HEK293T (cell line): ENCODE measurements around the gene FKBP2.

Source experiments
- CTCF ChIA-PET: fragments of 350-600 bp; formaldehyde crosslinking; extraction: SDS; loops from one replicate; lab custom pipeline; 2021; ENCODE audit warnings: antibody characterized with exemption, inconsistent platforms; lab: Yijun Ruan, JAX
- POLR2A ChIA-PET: fragments of 350-600 bp; formaldehyde crosslinking; extraction: SDS; loops from one replicate; lab custom pipeline; 2020; ENCODE audit warnings: antibody characterized with exemption, inconsistent platforms; lab: Yijun Ruan, JAX
- DNase-seq: peaks from one replicate; pipeline ENCODE4 v3.0.0; 2012; ENCODE audit warnings: mixed read lengths; ENCODE audit errors: extremely low spot score
- ARNT ChIP-seq: fragments of 450-650 bp; IDR thresholded peaks from 2 replicates; pipeline ENCODE4 v1.6.1; 2017; ENCODE audit warnings: mild to moderate bottlenecking
- BHLHE40 ChIP-seq: fragments of 450-650 bp; IDR thresholded peaks from 2 replicates; pipeline ENCODE4 v1.6.1; 2016; ENCODE audit warnings: mild to moderate bottlenecking, moderate library complexity, borderline replicate concordance
- CTBP1 ChIP-seq: fragments of 450-650 bp; IDR thresholded peaks from 2 replicates; pipeline ENCODE4 v1.6.1; 2016; ENCODE audit warnings: borderline replicate concordance
- ELF4 ChIP-seq: fragments of 450-650 bp; IDR thresholded peaks from 2 replicates; pipeline ENCODE4 v1.6.1; 2017; ENCODE audit warnings: antibody characterized with exemption
- FOXA1 ChIP-seq: fragments of 450-650 bp; IDR thresholded peaks from 2 replicates; pipeline ENCODE4 v1.6.1; 2016; ENCODE audit warnings: mild to moderate bottlenecking
- FOXK2 ChIP-seq: fragments of 450-650 bp; IDR thresholded peaks from 2 replicates; pipeline ENCODE4 v1.6.1; 2016; ENCODE audit warnings: mild to moderate bottlenecking
- FOXM1 ChIP-seq: fragments of 450-650 bp; IDR thresholded peaks from 2 replicates; pipeline ENCODE4 v1.6.1; 2017; ENCODE audit warnings: mild to moderate bottlenecking, borderline replicate concordance
- HDGF ChIP-seq: fragments of 450-650 bp; IDR thresholded peaks from 2 replicates; pipeline ENCODE4 v1.6.1; 2017; ENCODE audit warnings: antibody characterized with exemption, borderline replicate concordance
- L3MBTL2 ChIP-seq: fragments of 450-650 bp; conservative IDR thresholded peaks from 2 replicates; pipeline ENCODE4 v1.6.1; 2016; ENCODE audit warnings: mild to moderate bottlenecking
- LEF1 ChIP-seq: fragments of 450-650 bp; IDR thresholded peaks from 2 replicates; pipeline ENCODE4 v1.6.1; 2017; ENCODE audit warnings: mild to moderate bottlenecking, borderline replicate concordance
- NFRKB ChIP-seq: fragments of 450-650 bp; IDR thresholded peaks from 2 replicates; pipeline ENCODE4 v1.6.1; 2016; ENCODE audit warnings: mild to moderate bottlenecking, moderate library complexity
- SP1 ChIP-seq: fragments of 450-650 bp; IDR thresholded peaks from 2 replicates; pipeline ENCODE4 v1.6.1; 2017
- SUZ12 ChIP-seq: fragments of 450-650 bp; IDR thresholded peaks from 2 replicates; pipeline ENCODE4 v1.6.1; 2016; ENCODE audit warnings: mild to moderate bottlenecking
- TARDBP ChIP-seq: fragments of 450-650 bp; IDR thresholded peaks from 2 replicates; pipeline ENCODE4 v1.6.1; 2016
- ZNF384 ChIP-seq: fragments of 450-650 bp; IDR thresholded peaks from 2 replicates; pipeline ENCODE4 v1.6.1; 2016
- TF ChIP-seq, protein P1 (sequence below): fragments of 450-650 bp; IDR thresholded peaks from 2 replicates; pipeline ENCODE4 v1.6.1; 2016

Gene FKBP2

DNA sequence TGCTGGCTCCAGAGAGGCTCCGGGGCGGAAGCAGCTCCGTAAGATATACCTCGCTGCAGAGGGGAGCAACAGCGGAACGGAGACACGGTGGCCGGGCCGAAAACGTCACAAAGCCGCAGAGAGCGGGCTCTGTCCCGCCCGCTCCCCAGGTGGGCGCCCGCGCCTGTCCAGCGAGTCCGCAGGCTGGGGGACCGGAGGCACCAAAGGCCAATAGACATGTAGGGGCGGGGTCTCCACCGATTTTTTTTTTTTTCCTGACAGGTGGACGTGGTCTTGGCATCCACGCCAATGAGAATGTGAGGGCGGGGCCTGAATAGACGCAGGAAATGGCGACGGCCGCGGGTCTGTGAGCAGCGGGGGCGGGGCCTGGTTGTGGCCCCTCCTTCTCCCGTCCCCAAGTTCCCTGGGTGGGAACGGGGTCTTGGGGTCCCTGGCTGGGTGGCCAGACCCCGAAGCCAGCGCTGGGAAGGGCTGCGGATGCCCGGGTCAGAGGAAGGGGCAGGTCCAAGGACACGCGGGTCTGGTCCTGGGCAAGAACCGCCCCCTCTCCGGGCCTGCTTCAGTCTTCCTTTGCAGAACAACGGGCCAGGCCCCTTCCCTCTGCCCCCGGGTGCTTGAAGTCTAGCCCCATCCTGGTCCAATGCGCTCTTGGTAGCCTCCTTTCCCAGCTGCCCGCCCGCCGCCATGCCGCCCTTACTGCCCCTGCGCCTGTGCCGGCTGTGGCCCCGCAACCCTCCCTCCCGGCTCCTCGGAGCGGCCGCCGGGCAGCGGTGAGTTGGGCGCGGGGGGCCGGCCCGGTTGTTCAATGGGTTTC, 10.5 kb upstream of the FKBP2 start, which contains the start of gene DNAJC4:
TSS of gene DNAJC4 (plus strand) at position 378 of the 814 bp plus-strand sequence. CDS start at position 685, 307 bp downstream.
- TF ChIP-seq ARNT = no peak
- TF ChIP-seq L3MBTL2 = no peak
- no peak for TF ChIP-seq SUZ12
- no peak for TF ChIP-seq NFRKB
- TF ChIP-seq FOXA1 = no peak
- TF ChIP-seq BHLHE40 = no peak
- TF ChIP-seq, protein P1, sequence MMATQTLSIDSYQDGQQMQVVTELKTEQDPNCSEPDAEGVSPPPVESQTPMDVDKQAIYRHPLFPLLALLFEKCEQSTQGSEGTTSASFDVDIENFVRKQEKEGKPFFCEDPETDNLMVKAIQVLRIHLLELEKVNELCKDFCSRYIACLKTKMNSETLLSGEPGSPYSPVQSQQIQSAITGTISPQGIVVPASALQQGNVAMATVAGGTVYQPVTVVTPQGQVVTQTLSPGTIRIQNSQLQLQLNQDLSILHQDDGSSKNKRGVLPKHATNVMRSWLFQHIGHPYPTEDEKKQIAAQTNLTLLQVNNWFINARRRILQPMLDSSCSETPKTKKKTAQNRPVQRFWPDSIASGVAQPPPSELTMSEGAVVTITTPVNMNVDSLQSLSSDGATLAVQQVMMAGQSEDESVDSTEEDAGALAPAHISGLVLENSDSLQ = peak; percentile 83
- no peak for TF ChIP-seq FOXK2
- TF ChIP-seq SP1 = no peak
- TF ChIP-seq TARDBP = no peak
- TF ChIP-seq FOXM1 = no peak
- peak; percentile 96 for TF ChIP-seq ZNF384
- no peak for TF ChIP-seq HDGF
- DNase-seq = peak; percentile 79
- ChIA-PET CTCF (no interaction called here), POLR2A (interaction anchor here (0.7 to 5.3 kb wide), 5 partner anchors 14 to 49 kb away, joined by 3 to 59 read pairs (median 3); partner anchors contain the start of genes FKBP2 and PPP1R14B)

DNA sequence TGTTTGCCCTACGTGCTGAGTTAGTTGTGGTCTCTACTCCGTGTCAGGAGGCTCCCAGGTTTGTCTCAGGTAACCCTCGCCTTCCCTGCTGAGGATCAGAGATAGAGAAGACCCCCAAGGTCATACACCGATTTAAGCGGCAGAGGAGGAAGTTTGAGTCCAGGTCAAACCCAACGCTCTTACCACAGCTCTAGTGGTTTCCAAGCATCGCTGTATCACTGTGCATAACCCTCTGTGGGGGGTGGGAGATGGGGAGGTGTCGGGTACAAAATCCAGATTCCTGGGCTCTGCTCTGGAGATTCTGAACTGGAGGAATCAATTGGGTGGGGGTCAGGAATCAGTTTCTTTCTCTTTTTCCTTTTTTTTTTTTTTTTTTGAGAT, 9.9 kb upstream of the FKBP2 start:
- POLR2A ChIA-PET = interaction anchor here (0.7 to 5.3 kb wide), 5 partner anchors 14 to 49 kb away, joined by 3 to 59 read pairs (median 3); partner anchors contain the start of genes FKBP2 and PPP1R14B
- no peak for TF ChIP-seq HDGF
- no peak for TF ChIP-seq NFRKB
- TF ChIP-seq LEF1 = no peak
- no peak for TF ChIP-seq ZNF384
- TF ChIP-seq, protein P1 = no peak
- no peak for TF ChIP-seq CTBP1
- TF ChIP-seq FOXA1 = no peak
- TF ChIP-seq FOXK2 = no peak
- TF ChIP-seq SUZ12 = no peak
- no peak for TF ChIP-seq FOXM1
- no peak for TF ChIP-seq ELF4
- TF ChIP-seq SP1 = no peak
- CTCF ChIA-PET = no interaction called here
- DNase-seq = no peak

DNA sequence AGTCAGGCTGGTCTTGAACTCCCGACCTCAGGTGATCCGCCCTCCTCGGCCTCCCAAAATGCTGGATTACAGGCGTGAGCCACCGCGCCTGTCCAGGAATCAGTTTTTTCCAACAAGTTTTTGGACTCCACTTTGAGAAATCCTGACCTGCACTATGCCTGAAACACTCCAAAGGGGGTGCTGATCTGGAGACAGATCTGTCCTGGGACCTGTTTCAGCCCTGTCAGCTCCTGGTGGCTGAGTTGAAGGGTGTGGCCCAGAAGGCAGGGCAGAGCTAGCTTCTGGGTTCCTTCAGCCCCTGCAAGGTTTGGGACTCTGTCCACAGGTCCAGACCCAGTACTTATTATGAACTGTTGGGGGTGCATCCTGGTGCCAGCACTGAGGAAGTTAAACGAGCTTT, 9.3 kb upstream of the FKBP2 start:
- DNase-seq = no peak
- no peak for TF ChIP-seq L3MBTL2
- no peak for TF ChIP-seq SUZ12
- TF ChIP-seq CTBP1 = no peak
- no peak for TF ChIP-seq ARNT
- TF ChIP-seq FOXA1 = no peak
- TF ChIP-seq HDGF = no peak
- TF ChIP-seq TARDBP = no peak
- no peak for TF ChIP-seq BHLHE40
- TF ChIP-seq, protein P1 = no peak
- no peak for TF ChIP-seq ELF4
- TF ChIP-seq NFRKB = no peak
- ChIA-PET CTCF (no interaction called here), POLR2A (interaction anchor here (1.0 to 5.3 kb wide), 3 partner anchors 13 to 176 kb away, joined by 3 to 59 read pairs (median 3); partner anchors contain the start of genes FKBP2 and PPP1R14B)

DNA sequence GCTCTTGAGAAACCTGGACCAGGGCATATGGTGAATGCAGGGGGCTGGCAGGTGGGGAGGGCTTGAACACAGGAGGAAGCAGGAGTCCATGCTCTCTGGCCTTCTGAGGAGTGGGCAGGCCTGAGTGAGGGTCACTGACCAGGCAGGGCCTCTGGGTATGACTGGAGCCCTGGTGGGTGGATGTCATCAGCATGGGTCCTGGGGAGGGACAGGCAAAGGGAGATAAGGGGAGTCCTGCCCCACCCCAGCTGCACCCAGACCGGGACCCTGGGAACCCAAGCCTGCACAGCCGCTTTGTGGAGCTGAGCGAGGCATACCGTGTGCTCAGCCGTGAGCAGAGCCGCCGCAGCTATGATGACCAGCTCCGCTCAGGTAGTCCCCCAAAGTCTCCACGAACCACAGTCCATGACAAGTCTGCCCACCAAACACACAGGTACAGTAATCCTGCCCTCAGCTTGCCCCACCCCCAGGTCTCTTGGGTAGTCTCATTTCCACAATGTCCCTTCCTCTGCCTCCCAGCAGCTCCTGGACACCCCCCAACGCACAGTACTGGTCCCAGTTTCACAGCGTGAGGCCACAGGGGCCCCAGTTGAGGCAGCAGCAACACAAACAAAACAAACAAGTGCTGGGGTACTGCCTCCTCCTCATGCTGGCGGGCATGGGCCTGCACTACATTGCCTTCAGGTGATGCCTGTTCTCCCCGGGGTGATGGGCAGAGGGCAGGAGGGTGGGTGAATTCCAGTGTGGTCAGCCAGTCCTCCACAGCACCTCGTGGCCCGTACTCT, 8.5 kb upstream of the FKBP2 start:
- no peak for TF ChIP-seq SP1
- no peak for TF ChIP-seq L3MBTL2
- no peak for DNase-seq
- ChIA-PET POLR2A (interaction anchor here (1.0 to 5.3 kb wide), 2 partner anchors 12 to 175 kb away, joined by 3 to 59 read pairs; partner anchors contain the start of genes FKBP2 and PPP1R14B), CTCF (no interaction called here)

DNA sequence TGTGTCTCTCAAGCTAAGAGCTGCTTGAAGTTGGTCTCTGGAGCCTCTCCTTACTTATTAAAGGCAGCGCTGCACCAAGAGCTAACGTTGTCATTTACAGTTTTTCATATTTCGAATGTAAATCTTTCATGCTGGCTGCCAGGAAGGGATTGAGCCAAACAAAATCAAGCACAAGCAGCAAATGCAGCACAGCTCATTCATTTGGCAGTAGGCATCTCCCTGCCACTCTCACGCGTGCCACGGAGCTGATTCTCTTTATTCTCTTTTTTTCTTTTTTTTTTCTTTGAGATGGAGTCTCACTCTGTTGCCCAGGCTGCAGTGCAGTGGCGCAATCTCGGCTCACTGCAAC, 8.0 kb upstream of the FKBP2 start:
- ChIA-PET CTCF (no interaction called here), POLR2A (interaction anchor here (5.3 kb wide), 1 partner anchor 12 kb away, joined by 59 read pairs; the partner anchor contains the start of genes FKBP2 and PPP1R14B)
- no peak for TF ChIP-seq FOXA1
- DNase-seq = no peak

DNA sequence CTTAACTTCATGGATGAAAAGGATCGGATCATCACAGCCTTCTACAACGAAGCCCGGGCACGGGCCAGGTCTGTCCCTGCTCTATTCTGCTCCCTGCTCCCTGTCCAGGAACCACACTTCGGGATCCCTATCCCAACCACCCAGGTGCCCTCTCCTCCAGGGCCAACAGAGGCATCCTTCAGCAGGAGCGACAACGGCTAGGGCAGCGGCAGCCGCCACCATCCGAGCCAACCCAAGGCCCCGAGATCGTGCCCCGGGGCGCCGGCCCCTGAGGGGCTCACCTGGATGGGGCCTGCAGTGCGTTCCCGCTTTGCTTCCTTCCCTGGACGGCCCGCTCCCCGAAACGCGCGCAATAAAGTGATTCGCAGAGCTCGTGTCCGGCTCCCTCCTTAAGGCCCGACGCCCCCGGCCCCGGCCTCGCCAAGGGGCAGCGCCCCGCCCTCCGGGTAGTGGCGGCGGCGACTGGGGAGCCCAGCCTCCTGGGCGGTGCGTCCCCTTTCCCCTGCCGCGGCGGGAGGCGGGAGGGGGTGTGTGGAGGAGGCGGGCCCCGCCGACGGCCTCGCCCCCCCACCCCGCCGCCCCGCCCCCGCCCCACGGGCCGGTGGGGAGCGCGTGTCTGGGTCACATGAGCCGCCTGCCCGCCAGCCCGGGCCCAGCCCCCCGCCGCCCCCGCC, 6.8 kb upstream of the FKBP2 start, which contains the start of gene VEGFB:
TSS of gene VEGFB (plus strand) at position 672 of the 674 bp plus-strand sequence. CDS start 250 bp downstream, outside the sequence.
- CTCF ChIA-PET = interaction anchor here (0.6 kb wide), 1 partner anchor 17 kb away, joined by 3 read pairs; no protein-coding TSS in a partner anchor
- no peak for DNase-seq
- TF ChIP-seq HDGF (no peak), SP1 (no peak), L3MBTL2 (no peak), ZNF384 (no peak), FOXK2 (no peak), NFRKB (no peak), SUZ12 (no peak), TARDBP (no peak), BHLHE40 (no peak), ARNT (no peak), ELF4 (no peak)
- TF ChIP-seq, protein P1 = no peak
- POLR2A ChIA-PET = interaction anchor here (0.7 to 5.3 kb wide), 3 partner anchors 10 to 49 kb away, joined by 3 to 59 read pairs (median 4); partner anchors contain the start of genes FKBP2 and PPP1R14B
